Neural progenitor cell (in vitro differentiated cells): ENCODE measurements around the gene PPARA. TPM values are rescaled to one million over a fixed set of nuclear protein-coding genes. Genes with fewer than 3 reads are reported as not detected.

Source experiments
- DNase-seq: peaks from one replicate; pipeline ENCODE4 v3.0.0-alpha.2; 2016; ENCODE audit warnings: low spot score
- H2AFZ ChIP-seq: fragments of 200-600 bp; sonication (generic); replicated peaks from 2 replicates; pipeline ENCODE4 v1.6.1; 2016; ENCODE audit warnings: antibody characterized with exemption
- H3F3A ChIP-seq: fragments of 200-600 bp; sonication (generic); 2 replicates; pipeline ENCODE4 v1.6.1; 2016; ENCODE audit warnings: antibody characterized with exemption, low read depth
- H3K27ac ChIP-seq: fragments of 200-600 bp; sonication (generic); 2 replicates; pipeline ENCODE4 v1.5.1; 2016; ENCODE audit warnings: mild to moderate bottlenecking
- H3K27me3 ChIP-seq: fragments of 200-600 bp; sonication (generic); 2 replicates; pipeline ENCODE4 v1.6.1; 2016; ENCODE audit warnings: mild to moderate bottlenecking, moderate library complexity
- H3K36me3 ChIP-seq: fragments of 200-600 bp; sonication (generic); 2 replicates; pipeline ENCODE4 v1.5.1; 2016
- H3K4me1 ChIP-seq: fragments of 200-600 bp; sonication (generic); 2 replicates; pipeline ENCODE4 v1.6.1; 2016; ENCODE audit warnings: mixed run types
- H3K4me2 ChIP-seq: fragments of 200-600 bp; sonication (generic); 2 replicates; pipeline ENCODE4 v1.6.1; 2016
- H3K4me3 ChIP-seq: fragments of 200-600 bp; sonication (generic); 2 replicates; pipeline ENCODE4 v1.5.1; 2016
- H3K79me2 ChIP-seq: fragments of 200-600 bp; sonication (generic); 2 replicates; pipeline ENCODE4 v1.6.1; 2016; ENCODE audit warnings: low read depth
- H3K9ac ChIP-seq: fragments of 200-600 bp; sonication (generic); 2 replicates; pipeline ENCODE4 v1.6.1; 2016
- H3K9me3 ChIP-seq: fragments of 200-600 bp; sonication (generic); 2 replicates; pipeline ENCODE4 v1.5.1; 2016; ENCODE audit warnings: low read depth
- H4K20me1 ChIP-seq: fragments of 200-600 bp; sonication (generic); 2 replicates; pipeline ENCODE4 v1.6.1; 2016; ENCODE audit warnings: low read depth
- H3K27ac Mint-ChIP-seq: 3 replicates; pipeline ENCODE4 v1.8.0; 2021; ENCODE audit warnings: mixed read lengths
- H3K27me3 Mint-ChIP-seq: 2 replicates; pipeline ENCODE4 v1.8.0; 2022; ENCODE audit warnings: low read depth, mild to moderate bottlenecking, inconsistent platforms, moderate library complexity, mixed read lengths; ENCODE audit not compliant: insufficient read depth
- H3K36me3 Mint-ChIP-seq: 3 replicates; pipeline ENCODE4 v1.8.0; 2021; ENCODE audit warnings: mixed read lengths
- H3K4me1 Mint-ChIP-seq: 3 replicates; pipeline ENCODE4 v1.8.0; 2021; ENCODE audit warnings: mixed read lengths
- H3K4me3 Mint-ChIP-seq: 3 replicates; pipeline ENCODE4 v1.8.0; 2021; ENCODE audit warnings: mild to moderate bottlenecking, moderate library complexity, mixed read lengths
- H3K9me3 Mint-ChIP-seq: 3 replicates; pipeline ENCODE4 v1.8.0; 2020; ENCODE audit warnings: mixed read lengths
- EZH2 ChIP-seq: fragments of 200-600 bp; sonication (generic); IDR thresholded peaks from 2 replicates; pipeline ENCODE4 v1.6.1; 2017; ENCODE audit warnings: antibody characterized with exemption, mild to moderate bottlenecking, moderate library complexity
- EZH2phosphoT487 ChIP-seq: fragments of 200-600 bp; sonication (generic); IDR thresholded peaks from 2 replicates; pipeline ENCODE4 v1.6.1; 2017; ENCODE audit warnings: antibody characterized with exemption
- total RNA-seq: library from RNA; depleted of rRNA; stranded (reverse); fragments of >200 nt; gene quantifications from 2 replicates; pipeline ENCODE4 v1.2.3, GENCODE V29; 2015; ENCODE audit warnings: low replicate concordance
- TF ChIP-seq, protein P1 (sequence below): fragments of 200-600 bp; sonication (generic); IDR thresholded peaks from 2 replicates; pipeline ENCODE4 v1.5.1; 2017; ENCODE audit warnings: antibody characterized with exemption, mild to moderate bottlenecking

PPARA gene
- total RNA-seq, 1 donor from 2014 or later: 5.2 TPM

DNA sequence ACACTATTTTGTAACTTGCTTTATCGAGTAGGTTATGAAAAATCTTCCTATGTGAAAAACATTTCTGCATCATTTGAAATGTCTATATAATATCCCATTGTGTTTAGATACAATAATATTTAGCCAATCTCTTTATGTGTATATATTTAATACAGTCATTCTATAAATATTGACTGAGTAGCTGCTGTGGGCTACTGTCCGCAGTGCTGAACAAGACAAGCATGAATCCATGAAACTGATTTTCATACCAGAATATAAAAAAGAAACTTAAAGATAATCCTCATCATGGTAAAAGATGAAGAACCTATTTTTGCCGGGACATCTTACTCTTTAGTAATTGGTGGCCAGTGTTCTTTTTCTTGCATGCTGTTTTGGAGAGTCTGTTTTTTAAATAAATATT, 3.6 kb downstream of the PPARA start:
- H3F3A ChIP-seq: peaks cover 12% of the 10 kb centered on the region
- H3K79me2 ChIP-seq: no peaks in the 10 kb centered on the region
- H4K20me1 ChIP-seq: peaks cover 16% of the 10 kb centered on the region
- peaks cover 36% of the 10 kb centered on the region for H3K27me3 ChIP-seq
- no peak for DNase-seq
- no peak overlapping the region for H2AFZ ChIP-seq
- TF ChIP-seq EZH2: no peak
- TF ChIP-seq, protein P1, sequence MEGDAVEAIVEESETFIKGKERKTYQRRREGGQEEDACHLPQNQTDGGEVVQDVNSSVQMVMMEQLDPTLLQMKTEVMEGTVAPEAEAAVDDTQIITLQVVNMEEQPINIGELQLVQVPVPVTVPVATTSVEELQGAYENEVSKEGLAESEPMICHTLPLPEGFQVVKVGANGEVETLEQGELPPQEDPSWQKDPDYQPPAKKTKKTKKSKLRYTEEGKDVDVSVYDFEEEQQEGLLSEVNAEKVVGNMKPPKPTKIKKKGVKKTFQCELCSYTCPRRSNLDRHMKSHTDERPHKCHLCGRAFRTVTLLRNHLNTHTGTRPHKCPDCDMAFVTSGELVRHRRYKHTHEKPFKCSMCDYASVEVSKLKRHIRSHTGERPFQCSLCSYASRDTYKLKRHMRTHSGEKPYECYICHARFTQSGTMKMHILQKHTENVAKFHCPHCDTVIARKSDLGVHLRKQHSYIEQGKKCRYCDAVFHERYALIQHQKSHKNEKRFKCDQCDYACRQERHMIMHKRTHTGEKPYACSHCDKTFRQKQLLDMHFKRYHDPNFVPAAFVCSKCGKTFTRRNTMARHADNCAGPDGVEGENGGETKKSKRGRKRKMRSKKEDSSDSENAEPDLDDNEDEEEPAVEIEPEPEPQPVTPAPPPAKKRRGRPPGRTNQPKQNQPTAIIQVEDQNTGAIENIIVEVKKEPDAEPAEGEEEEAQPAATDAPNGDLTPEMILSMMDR: no peak
- no peaks in the 10 kb centered on the region for H3K36me3 ChIP-seq
- Mint-ChIP-seq H3K27me3 (peaks cover 21% of the 10 kb centered on the region), H3K9me3 (no peaks in the 10 kb centered on the region), H3K4me1 (peaks cover 7% of the 10 kb centered on the region), H3K27ac (no peak overlapping the region), H3K36me3 (peaks cover 2% of the 10 kb centered on the region), H3K4me3 (no peak overlapping the region)
- H3K4me3 ChIP-seq: no peak overlapping the region
- peaks cover 9% of the 10 kb centered on the region for H3K4me1 ChIP-seq
- H3K4me2 ChIP-seq: no peak overlapping the region
- no peak overlapping the region for H3K27ac ChIP-seq
- H3K9ac ChIP-seq: no peak overlapping the region
- no peaks in the 10 kb centered on the region for H3K9me3 ChIP-seq

DNA sequence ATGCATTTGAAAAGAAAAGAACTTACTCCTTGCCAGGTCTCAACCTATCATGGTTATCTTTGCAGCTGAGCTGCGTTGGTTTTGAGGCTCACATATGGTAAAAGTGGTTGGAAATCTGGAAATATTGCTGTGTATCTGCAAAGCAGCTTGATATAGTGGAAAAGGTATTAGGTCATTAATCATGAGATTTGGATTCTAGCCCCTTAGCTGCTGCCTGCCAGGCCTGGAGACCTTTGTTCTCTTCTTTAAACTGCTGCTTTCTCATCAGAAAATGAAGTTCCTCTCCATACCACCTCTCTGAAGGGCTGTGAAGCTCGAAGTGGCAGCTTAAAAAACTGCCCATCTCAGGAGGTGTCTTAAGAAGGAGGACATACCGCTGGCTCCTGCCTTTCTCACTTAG, 5.7 kb downstream of the PPARA start:
- Histone ChIP-seq H3K4me2 (no peak overlapping the region), H3K79me2 (no peaks in the 10 kb centered on the region), H3F3A (no peaks in the 10 kb centered on the region), H3K36me3 (no peaks in the 10 kb centered on the region), H4K20me1 (peaks cover 16% of the 10 kb centered on the region), H3K27me3 (peaks cover 18% of the 10 kb centered on the region), H3K27ac (no peak overlapping the region), H3K4me3 (no peak overlapping the region), H3K9ac (no peak overlapping the region), H2AFZ (no peak overlapping the region), H3K4me1 (peaks cover 5% of the 10 kb centered on the region), H3K9me3 (no peaks in the 10 kb centered on the region)
- H3K36me3 Mint-ChIP-seq: peaks cover 2% of the 10 kb centered on the region
- H3K4me1 Mint-ChIP-seq: peaks cover 3% of the 10 kb centered on the region
- H3K4me3 Mint-ChIP-seq: no peak overlapping the region
- TF ChIP-seq EZH2phosphoT487 (no peak), EZH2 (no peak)
- TF ChIP-seq, protein P1: no peak
- no peak for DNase-seq
- H3K9me3 Mint-ChIP-seq: no peaks in the 10 kb centered on the region
- H3K27ac Mint-ChIP-seq: no peak overlapping the region
- peaks cover 16% of the 10 kb centered on the region for H3K27me3 Mint-ChIP-seq

DNA sequence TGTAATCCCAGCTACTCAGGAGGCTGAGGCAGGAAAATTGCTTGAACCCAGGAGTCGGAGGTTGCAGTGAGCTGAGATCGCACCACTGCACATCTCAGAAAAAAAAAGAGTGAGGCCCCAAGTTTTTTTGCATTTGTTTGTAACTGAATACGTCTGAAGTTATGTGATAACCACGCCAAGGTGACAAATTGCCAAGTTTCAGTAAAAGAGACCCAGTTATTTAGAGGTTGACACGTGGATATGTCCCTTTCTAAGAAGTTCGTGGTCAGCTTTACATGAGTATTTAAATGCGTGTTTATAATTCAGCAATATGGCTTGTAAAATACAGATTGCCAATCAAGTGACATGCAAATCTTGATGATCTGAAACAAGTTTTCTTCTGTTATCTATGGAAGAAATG, 8.0 kb downstream of the PPARA start:
- no peak overlapping the region for H3K9ac ChIP-seq
- Mint-ChIP-seq H3K4me3 (no peak overlapping the region), H3K9me3 (no peaks in the 10 kb centered on the region), H3K4me1 (no peaks in the 10 kb centered on the region), H3K27me3 (peaks cover 3% of the 10 kb centered on the region), H3K27ac (no peak overlapping the region), H3K36me3 (no peaks in the 10 kb centered on the region)
- DNase-seq: no peak
- H3K27ac ChIP-seq: no peak overlapping the region
- H3K9me3 ChIP-seq: no peaks in the 10 kb centered on the region
- TF ChIP-seq EZH2: no peak
- no peak overlapping the region for H2AFZ ChIP-seq
- H3K4me1 ChIP-seq: no peaks in the 10 kb centered on the region
- H4K20me1 ChIP-seq: no peaks in the 10 kb centered on the region
- no peak overlapping the region for H3K4me2 ChIP-seq
- no peaks in the 10 kb centered on the region for H3F3A ChIP-seq
- H3K36me3 ChIP-seq: no peaks in the 10 kb centered on the region
- H3K27me3 ChIP-seq: no peaks in the 10 kb centered on the region
- H3K4me3 ChIP-seq: no peak overlapping the region
- H3K79me2 ChIP-seq: no peaks in the 10 kb centered on the region

DNA sequence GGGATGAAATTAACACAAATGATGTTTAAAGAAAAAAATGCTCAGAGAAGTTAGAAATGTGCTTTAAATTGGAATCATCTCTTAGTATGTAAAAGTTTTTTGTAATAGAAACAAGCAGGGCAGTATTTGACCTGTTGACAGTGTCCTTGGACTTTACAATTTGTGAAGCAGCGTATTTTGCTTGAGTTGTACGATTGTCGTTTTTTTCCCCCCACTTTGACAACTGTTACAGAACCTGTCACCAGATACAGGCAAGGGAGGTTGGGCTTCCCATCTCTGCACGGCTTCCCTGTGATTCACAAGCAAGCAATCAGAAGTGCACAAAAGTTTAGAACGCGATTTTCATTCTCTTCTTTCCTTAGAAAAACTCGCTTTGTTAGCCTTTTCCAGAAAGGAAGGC, 8.9 kb downstream of the PPARA start:
- no peak overlapping the region for H3K27ac ChIP-seq
- Mint-ChIP-seq H3K4me1 (no peaks in the 10 kb centered on the region), H3K9me3 (no peaks in the 10 kb centered on the region), H3K27ac (no peak overlapping the region), H3K36me3 (no peaks in the 10 kb centered on the region), H3K27me3 (peaks cover 3% of the 10 kb centered on the region), H3K4me3 (no peak overlapping the region)
- TF ChIP-seq, protein P1: no peak
- TF ChIP-seq EZH2phosphoT487 (no peak), EZH2 (no peak)
- H3K4me2 ChIP-seq: no peak overlapping the region
- no peak overlapping the region for H3K4me3 ChIP-seq
- no peak for DNase-seq
- H3K9me3 ChIP-seq: no peaks in the 10 kb centered on the region
- H3K79me2 ChIP-seq: no peaks in the 10 kb centered on the region
- H4K20me1 ChIP-seq: no peaks in the 10 kb centered on the region
- H3K36me3 ChIP-seq: no peaks in the 10 kb centered on the region
- no peak overlapping the region for H3K9ac ChIP-seq
- no peaks in the 10 kb centered on the region for H3F3A ChIP-seq
- no peak overlapping the region for H2AFZ ChIP-seq
- H3K27me3 ChIP-seq: no peaks in the 10 kb centered on the region
- no peaks in the 10 kb centered on the region for H3K4me1 ChIP-seq
